Gastroesophageal sphincter (tissue), 4 donors: ENCODE results near the gene RARRES2. TPM values are rescaled to one million over a fixed set of nuclear protein-coding genes. Genes with fewer than 3 reads are reported as not detected.
"Not testable (repeated sequence)": the region's sequence is repeated elsewhere in the genome, so short reads cannot be mapped to it uniquely, and the experiment has no call there.

Experiments
- ATAC-seq: fragments of 150-250 bp; one replicate; pipeline ENCODE4 v1.9.1; 2016; ENCODE audit warnings: mild to moderate bottlenecking, moderate library complexity
- H3K27ac ChIP-seq, 4 donors: fragments of 200-600 bp; sonication (generic) in 3 of 4; 1 replicate in 3 of 4; 2 replicates in 1 of 4; pipeline ENCODE4 v1.5.1; 2016 to 2019
- H3K27me3 ChIP-seq: fragments of 200-600 bp; sonication (generic); one replicate; pipeline ENCODE4 v1.5.1; 2019
- H3K36me3 ChIP-seq, 2 donors: fragments of 200-600 bp; sonication (generic); one replicate each; pipeline ENCODE4 v1.5.1; 2019; ENCODE audit warnings: control low read depth in 1 of 2
- H3K4me1 ChIP-seq, 3 donors: fragments of 200-600 bp; sonication (generic); 1 replicate in 2 of 3; 2 replicates in 1 of 3; pipeline ENCODE4 v1.5.1; 2016 to 2019; ENCODE audit warnings: control low read depth in 2 of 3
- H3K4me3 ChIP-seq, 2 donors: fragments of 200-600 bp; sonication (generic); one replicate each; pipeline ENCODE4 v1.5.1; 2019; ENCODE audit warnings: mild to moderate bottlenecking in 1 of 2, moderate library complexity in 1 of 2
- H3K9me3 ChIP-seq, 3 donors: fragments of 200-600 bp; sonication (generic); one replicate each; pipeline ENCODE4 v1.5.1; 2017 to 2019; ENCODE audit warnings: control low read depth in 2 of 3
- WGBS, 2 donors: methylation state at CpG; one replicate each; pipeline ENCODE4 v1.1.5; 2018; ENCODE audit warnings: low coverage in 1 of 2; 5-methylcytosine and 5-hydroxymethylcytosine counted together
- total RNA-seq, 4 donors: library from RNA; depleted of rRNA; stranded (reverse); fragments of >200 nt; gene quantifications; one replicate each; pipeline ENCODE4 v1.1.0, GENCODE V29; 2016

Gene RARRES2
- total RNA-seq, 4 donors from 2014 or later = 152 to 341 (median 157) TPM

GRCh38 chr7:150297978-150298377, 43.5 kb downstream of the RARRES2 start:
- H3K4me1 ChIP-seq, H3K4me3 ChIP-seq, H3K27me3 ChIP-seq, H3K9me3 ChIP-seq, H3K36me3 ChIP-seq, H3K27ac ChIP-seq, ATAC-seq: not testable (repeated sequence)

GRCh38 chr7:150296802-150297201, 44.6 kb downstream of the RARRES2 start:
- H3K4me3 ChIP-seq, H3K4me1 ChIP-seq, H3K9me3 ChIP-seq, ATAC-seq, H3K36me3 ChIP-seq, H3K27me3 ChIP-seq, H3K27ac ChIP-seq: not testable (repeated sequence)
- 40% methylated on average over 1 of the region's 10 CpGs; no CpG with 5 or more reads in 1 of the 2 donors for WGBS, 2 donors

- peak; percentile 69 for ATAC-seq
- no CpG with 5 or more reads among the region's 8 CpGs for WGBS, 2 donors
- H3K27ac ChIP-seq, H3K9me3 ChIP-seq, H3K4me3 ChIP-seq, H3K36me3 ChIP-seq, H3K27me3 ChIP-seq, H3K4me1 ChIP-seq: not testable (repeated sequence)
Observed at GRCh38 chr7:150295614-150296013, 45.8 kb downstream of the RARRES2 start.

- H3K4me3 ChIP-seq, H3K36me3 ChIP-seq, H3K27me3 ChIP-seq, ATAC-seq, H3K27ac ChIP-seq, H3K4me1 ChIP-seq, H3K9me3 ChIP-seq: not testable (repeated sequence)
- 86 to 90% methylated on average over 2 to 7 of the region's 8 CpGs for WGBS, 2 donors
Observed at GRCh38 chr7:150295027-150295426, 46.4 kb downstream of the RARRES2 start.

- 41 to 53% methylated on average over 4 of the region's 6 CpGs for WGBS, 2 donors
- H3K27me3 ChIP-seq, H3K27ac ChIP-seq, H3K36me3 ChIP-seq, H3K9me3 ChIP-seq, ATAC-seq, H3K4me1 ChIP-seq, H3K4me3 ChIP-seq: not testable (repeated sequence)
Observed at GRCh38 chr7:150290317-150290716, 51.1 kb downstream of the RARRES2 start.

GRCh38 chr7:150288816-150289215, 52.6 kb downstream of the RARRES2 start:
- not testable (repeated sequence) for H3K4me3 ChIP-seq, H3K27ac ChIP-seq, H3K27me3 ChIP-seq, H3K36me3 ChIP-seq, H3K4me1 ChIP-seq, H3K9me3 ChIP-seq, ATAC-seq
- WGBS, 2 donors = 89% methylated on average over 3 of the region's 6 CpGs; no CpG with 5 or more reads in 1 of the 2 donors

Other genes starting within 250 kb of the RARRES2 start
- gene LRRC61, start 18.3 kb downstream of the RARRES2 start, total RNA-seq = 10 to 100 TPM in 2 of 4 donors, 1 to 10 TPM in 2; 7.1 to 25.1 (median 14.0) TPM
- gene ACTR3C, start 18.1 kb downstream of the RARRES2 start, total RNA-seq = 1 to 10 TPM; 6.4 to 10.0 (median 8.1) TPM
- 100 to 1,000 TPM in 2 of 4 donors, 10 to 100 TPM in 2; 72.7 to 132 (median 102) TPM for gene REPIN1, start 27.2 kb upstream of the RARRES2 start, total RNA-seq
- gene ZNF775, start 37.7 kb upstream of the RARRES2 start, total RNA-seq = 10 to 100 TPM in 2 of 4 donors, 1 to 10 TPM in 2; 5.3 to 12.5 (median 10.5) TPM
- 10 to 100 TPM in 3 of 4 donors, 1 to 10 TPM in 1; 6.1 to 19.1 (median 12.5) TPM for gene GIMAP8, start 109.0 kb upstream of the RARRES2 start, total RNA-seq
- gene GIMAP7, start 173.2 kb upstream of the RARRES2 start, total RNA-seq = 10 to 100 TPM in 3 of 4 donors, 1 to 10 TPM in 1; 5.1 to 30.0 (median 17.8) TPM
- 10 to 100 TPM in 3 of 4 donors, 1 to 10 TPM in 1; 6.7 to 42.1 (median 26.1) TPM for gene GIMAP4, start 225.8 kb upstream of the RARRES2 start, total RNA-seq